Natural killer cell (primary cell): Measurements from ENCODE around the gene ASL. TPM values are rescaled to one million over a fixed set of nuclear protein-coding genes. Genes with fewer than 3 reads are reported as not detected.
A peak's percentile ranks its signal among the peaks of the same experiment; 100 is the strongest.
"Not testable (repeated sequence)": the region's sequence is repeated elsewhere in the genome, so short reads cannot be mapped to it uniquely, and the experiment has no call there.

ENCODE experiments used
- ATAC-seq, 3 donors: fragments of 150-1000 bp in 2 of 3; fragments of 200-7000 bp in 1 of 3; cut with Tn5 transposase; 1 replicate in 1 of 3; 2 replicates in 2 of 3; pipeline ENCODE4 v1.10.0; 2021; ENCODE audit warnings: mild to moderate bottlenecking in 2 of 3, moderate library complexity in 2 of 3
- DNase-seq, 2 donors: peaks; one replicate each; pipeline versions ENCODE4 v3.0.0 to v3.0.0-alpha.2; 2013 to 2021; ENCODE audit warnings: mixed read lengths in 1 of 2
- H3K27ac ChIP-seq: one replicate; pipeline ENCODE4 v1.5.1; 2013; ENCODE audit warnings: mild to moderate bottlenecking, low read length
- H3K27me3 ChIP-seq: one replicate; pipeline ENCODE4 v1.6.1; 2013; ENCODE audit warnings: low read length; ENCODE audit not compliant: control insufficient read depth, insufficient read depth
- H3K36me3 ChIP-seq: one replicate; pipeline ENCODE4 v1.6.1; 2013; ENCODE audit warnings: low read length; ENCODE audit not compliant: control insufficient read depth, insufficient read depth
- H3K4me1 ChIP-seq: one replicate; pipeline ENCODE4 v1.6.1; 2013; ENCODE audit warnings: low read length; ENCODE audit not compliant: control insufficient read depth, insufficient read depth
- H3K4me3 ChIP-seq: one replicate; pipeline ENCODE4 v1.5.1; 2013; ENCODE audit warnings: low read length
- H3K9me3 ChIP-seq: one replicate; pipeline ENCODE4 v1.6.1; 2013; ENCODE audit warnings: low read length; ENCODE audit not compliant: control insufficient read depth, insufficient read depth
- H3K27ac Mint-ChIP-seq, 2 donors: one replicate each; pipeline ENCODE4 v1.8.0; 2022; ENCODE audit warnings: mild to moderate bottlenecking in 2 of 2, mixed read lengths in 2 of 2, moderate library complexity in 1 of 2
- H3K27me3 Mint-ChIP-seq, 2 donors: one replicate each; pipeline ENCODE4 v1.8.0; 2022; ENCODE audit warnings: low read depth in 2 of 2, mixed read lengths in 2 of 2
- H3K36me3 Mint-ChIP-seq: one replicate; pipeline ENCODE4 v1.8.0; 2022; ENCODE audit warnings: mixed read lengths
- H3K4me1 Mint-ChIP-seq, 2 donors: one replicate each; pipeline ENCODE4 v1.8.0; 2022; ENCODE audit warnings: mixed read lengths in 2 of 2
- H3K4me3 Mint-ChIP-seq: one replicate; pipeline ENCODE4 v1.8.0; 2022; ENCODE audit warnings: mild to moderate bottlenecking, moderate library complexity, mixed read lengths
- H3K9me3 Mint-ChIP-seq, 2 donors: one replicate each; pipeline ENCODE4 v1.8.0; 2022; ENCODE audit warnings: mixed read lengths in 2 of 2
- CTCF ChIP-seq: fragments of 200-600 bp; IDR thresholded peaks from one replicate; pipeline ENCODE4 v1.8.0; 2022; ENCODE audit warnings: antibody characterized with exemption
- WGBS: methylation state at CpG from one replicate; pipeline ENCODE4 v1.1.7; 2013; ENCODE audit warnings: missing lambda C conversion rate; ENCODE audit not compliant: insufficient coverage; 5-methylcytosine and 5-hydroxymethylcytosine counted together
- intact Hi-C: fragments of 100-400 bp; cut with micrococcal nuclease; formaldehyde crosslinking; loops from one replicate; pipeline ENCODE4 v1.14.2; 2022
- total RNA-seq, 4 donors: library from RNA; stranded (reverse); fragments of 120-200 nt in 1 of 4; gene quantifications; one replicate each; pipeline versions ENCODE4 v1.2.3 to v1.2.4, GENCODE V29; 2013 to 2022

Gene ASL
- total RNA-seq: 10 to 100 TPM; 58.1 to 69.9 (median 60.0) TPM
- 37.6 TPM for total RNA-seq (2013)

GRCh38 chr7:66075590-66076461 lies at the start of gene ASL:
Gene ASL (plus strand): TSS chr7:66075819. CDS start chr7:66076082, 263 bp downstream.
- ATAC-seq: peak; percentile 97 to 99 (median 97)
- H3K4me1 ChIP-seq: peaks cover 20% of the 10 kb centered on the region
- H3K27me3 ChIP-seq: no peaks in the 10 kb centered on the region
- Mint-ChIP-seq H3K27me3 (no peaks in the 10 kb centered on the region), H3K9me3 (no peaks in the 10 kb centered on the region), H3K27ac (peak within 1 kb of the TSS; percentile 75 to 89), H3K4me1 (peaks cover 18 to 23% of the 10 kb centered on the region in 2 donors), H3K4me3 (peak within 1 kb of the TSS; percentile 88), H3K36me3 (no peaks in the 10 kb centered on the region)
- H3K27ac ChIP-seq: peak within 1 kb of the TSS; percentile 82
- H3K9me3 ChIP-seq: no peaks in the 10 kb centered on the region
- peak; percentile 92 for DNase-seq
- under 1% methylated on average over 67 of the region's 67 CpGs for WGBS
- H3K36me3 ChIP-seq: no peaks in the 10 kb centered on the region
- peak within 1 kb of the TSS; percentile 99 for H3K4me3 ChIP-seq
- intact Hi-C loops: loop anchor here (1.0 to 5.0 kb wide), 6 partner anchors 38 to 416 kb away; partner anchors contain the start of genes CRCP and TPST1
- TF ChIP-seq CTCF: no peak

- WGBS: no CpG with 5 or more reads among the region's 3 CpGs
Observed at GRCh38 chr7:66028342-66028741, 47.3 kb upstream of the ASL start.

GRCh38 chr7:66033471-66034385 lies 41.9 kb upstream of the ASL start:
- peak overlapping the region; percentile 66 for H3K4me3 Mint-ChIP-seq
- intact Hi-C loops: loop anchor here (1.0 to 5.0 kb wide), 4 partner anchors 53 to 379 kb away; partner anchors contain the start of gene TPST1
- DNase-seq: peak; percentile 28 to 40
- H3K4me1 Mint-ChIP-seq: peaks cover 22 to 23% of the 10 kb centered on the region in 2 donors
- H3K27ac Mint-ChIP-seq: peak overlapping the region; percentile 82 to 96
- no peak for TF ChIP-seq CTCF
- peak overlapping the region; percentile 75 for H3K27ac ChIP-seq
- H3K9me3 ChIP-seq: no peaks in the 10 kb centered on the region
- peak; percentile 91 to 96 (median 93) for ATAC-seq
- peaks cover 6% of the 10 kb centered on the region for H3K4me1 ChIP-seq
- H3K27me3 ChIP-seq: no peaks in the 10 kb centered on the region
- no peaks in the 10 kb centered on the region for H3K36me3 Mint-ChIP-seq
- H3K9me3 Mint-ChIP-seq: no peaks in the 10 kb centered on the region
- H3K36me3 ChIP-seq: no peaks in the 10 kb centered on the region
- H3K4me3 ChIP-seq: no peak overlapping the region
- H3K27me3 Mint-ChIP-seq: no peaks in the 10 kb centered on the region
- WGBS: 80% methylated on average over 6 of the region's 7 CpGs

More at GRCh38 chr7:66028342-66028741, 47.3 kb upstream of the ASL start:
- H3K27me3 ChIP-seq, H3K27ac Mint-ChIP-seq, H3K4me1 ChIP-seq, H3K27me3 Mint-ChIP-seq, H3K4me3 ChIP-seq, ATAC-seq, intact Hi-C loops, H3K36me3 ChIP-seq, DNase-seq, H3K36me3 Mint-ChIP-seq, H3K27ac ChIP-seq, H3K9me3 ChIP-seq, H3K4me1 Mint-ChIP-seq, H3K9me3 Mint-ChIP-seq, H3K4me3 Mint-ChIP-seq: not testable (repeated sequence)

GRCh38 chr7:66034436-66035010 lies 41.1 kb upstream of the ASL start:
- peak; percentile 10 to 34 (median 26) for ATAC-seq
- not testable (repeated sequence) for H3K9me3 ChIP-seq, H3K36me3 ChIP-seq, H3K4me1 ChIP-seq, H3K9me3 Mint-ChIP-seq, H3K36me3 Mint-ChIP-seq, H3K27me3 Mint-ChIP-seq, DNase-seq, H3K4me3 ChIP-seq, H3K27me3 ChIP-seq
- no CpG with 5 or more reads among the region's 1 CpG for WGBS
- Mint-ChIP-seq H3K4me3 (peak overlapping the region; percentile 66), H3K27ac (peak overlapping the region; percentile 82 to 96), H3K4me1 (peaks cover 22 to 23% of the 10 kb centered on the region in 2 donors)
- intact Hi-C loops: loop anchor here (5.0 kb wide), 2 partner anchors 173 to 378 kb away; partner anchors contain the start of gene TPST1
- peak overlapping the region; percentile 55 for H3K27ac ChIP-seq
